ENCODE data around the gene UTRN. TPM values are rescaled to one million over a fixed set of nuclear protein-coding genes. Genes with fewer than 3 reads are reported as not detected.

Gene UTRN
- total RNA-seq, 1 donor from 2014 or later, result 72.0 TPM

GRCh38 chr6:144304223-144304848 lies 19.2 kb downstream of the UTRN start:
- ATAC-seq, result no peak
- no peak for DNase-seq
- intact Hi-C loops (cut with micrococcal nuclease), result no loop called here

GRCh38 chr6:144305567-144305966 lies 20.4 kb downstream of the UTRN start:
- ATAC-seq (no peak), DNase-seq (no peak)
- intact Hi-C loops (cut with micrococcal nuclease), result no loop called here

GRCh38 chr6:144305985-144306384 lies 20.9 kb downstream of the UTRN start:
- no peak for ATAC-seq
- DNase-seq, result no peak
- intact Hi-C loops (cut with micrococcal nuclease), result no loop called here

- DNase-seq, result no peak
- ATAC-seq, result no peak
- intact Hi-C loops (cut with micrococcal nuclease), result no loop called here
Measured at GRCh38 chr6:144307880-144308279, 22.7 kb downstream of the UTRN start.

GRCh38 chr6:144310765-144311164 lies 25.6 kb downstream of the UTRN start:
- DNase-seq (no peak), ATAC-seq (no peak)

GRCh38 chr6:144311361-144311760 lies 26.2 kb downstream of the UTRN start:
- DNase-seq (no peak), ATAC-seq (no peak)
- intact Hi-C loops (cut with micrococcal nuclease), result no loop called here

More at GRCh38 chr6:144310765-144311164, 25.6 kb downstream of the UTRN start:
- intact Hi-C loops (cut with micrococcal nuclease), result no loop called here

GRCh38 chr6:144314003-144314485 lies 28.9 kb downstream of the UTRN start:
- intact Hi-C loops (cut with micrococcal nuclease), result no loop called here
- ATAC-seq (peak; percentile 92), DNase-seq (peak; percentile 74)

GRCh38 chr6:144314562-144314961 lies 29.4 kb downstream of the UTRN start:
- DNase-seq (no peak), ATAC-seq (peak; percentile 63)
- intact Hi-C loops (cut with micrococcal nuclease), result no loop called here

GRCh38 chr6:144315226-144315980 lies 30.3 kb downstream of the UTRN start:
- ATAC-seq (peak; percentile 32), DNase-seq (no peak)
- intact Hi-C loops (cut with micrococcal nuclease), result no loop called here

- ATAC-seq (no peak), DNase-seq (no peak)
- intact Hi-C loops (cut with micrococcal nuclease), result no loop called here
Measured at GRCh38 chr6:144315981-144316861, 31.1 kb downstream of the UTRN start.

- DNase-seq, result no peak
- intact Hi-C loops (cut with micrococcal nuclease), result no loop called here
- ATAC-seq, result no peak
Measured at GRCh38 chr6:144316862-144317195, 31.7 kb downstream of the UTRN start.

- ATAC-seq, result no peak
- intact Hi-C loops (cut with micrococcal nuclease), result no loop called here
- no peak for DNase-seq
Measured at GRCh38 chr6:144317736-144318135, 32.6 kb downstream of the UTRN start.

- ATAC-seq (no peak), DNase-seq (no peak)
- intact Hi-C loops (cut with micrococcal nuclease), result no loop called here
Measured at GRCh38 chr6:144319211-144319610, 34.1 kb downstream of the UTRN start.

- intact Hi-C loops (cut with micrococcal nuclease), result no loop called here
- no peak for ATAC-seq
Measured at GRCh38 chr6:144320741-144321140, 35.6 kb downstream of the UTRN start.

GRCh38 chr6:144321839-144322591 lies 36.9 kb downstream of the UTRN start:
- DNase-seq (no peak), ATAC-seq (no peak)
- intact Hi-C loops (cut with micrococcal nuclease), result no loop called here

More at GRCh38 chr6:144320741-144321140, 35.6 kb downstream of the UTRN start:
- DNase-seq, result no peak

GRCh38 chr6:144325232-144325631 lies 40.1 kb downstream of the UTRN start:
- intact Hi-C loops (cut with micrococcal nuclease), result no loop called here
- DNase-seq (no peak), ATAC-seq (no peak)

GRCh38 chr6:144326393-144326792 lies 41.3 kb downstream of the UTRN start:
- DNase-seq (no peak), ATAC-seq (no peak)
- intact Hi-C loops (cut with micrococcal nuclease), result no loop called here

GRCh38 chr6:144327081-144327480 lies 41.9 kb downstream of the UTRN start:
- peak; percentile 52 for ATAC-seq
- intact Hi-C loops (cut with micrococcal nuclease), result no loop called here
- DNase-seq, result no peak
